GM23338 (cell line): ENCODE measurements around the gene DNMT1. TPM values are rescaled to one million over a fixed set of nuclear protein-coding genes. Genes with fewer than 3 reads are reported as not detected.

Experiments used
- ATAC-seq: fragments of 200-7000 bp; cut with Tn5 transposase; 3 replicates; pipeline ENCODE4 v1.9.1; 2020
- DNase-seq: peaks from one replicate; pipeline ENCODE4 v3.0.0-alpha.2; 2015; ENCODE audit warnings: low spot score
- H2AFZ ChIP-seq: fragments of 200-600 bp; sonication (generic); 2 replicates; pipeline ENCODE4 v1.8.0; 2016; ENCODE audit warnings: antibody characterized with exemption, mild to moderate bottlenecking, moderate library complexity
- H3F3A ChIP-seq: fragments of 200-600 bp; sonication (generic); replicated peaks from 2 replicates; pipeline ENCODE4 v1.8.0; 2017; ENCODE audit warnings: antibody characterized with exemption, mixed run types, low read depth
- H3K27ac ChIP-seq: fragments of 200-600 bp; sonication (generic); 2 replicates; pipeline ENCODE4 v1.6.1; 2016; ENCODE audit warnings: low read depth
- H3K27me3 ChIP-seq: fragments of 200-600 bp; sonication (generic); 2 replicates; pipeline ENCODE4 v1.8.0; 2016; ENCODE audit warnings: mild to moderate bottlenecking, mixed run types, moderate library complexity; ENCODE audit not compliant: insufficient read depth
- H3K36me3 ChIP-seq: fragments of 200-600 bp; sonication (generic); 2 replicates; pipeline ENCODE4 v1.8.0; 2016; ENCODE audit warnings: mild to moderate bottlenecking; ENCODE audit not compliant: insufficient read depth
- H3K4me1 ChIP-seq: fragments of 200-600 bp; sonication (generic); 2 replicates; pipeline ENCODE4 v1.8.0; 2016; ENCODE audit warnings: mild to moderate bottlenecking, moderate library complexity; ENCODE audit not compliant: insufficient read depth
- H3K4me2 ChIP-seq: fragments of 200-600 bp; sonication (generic); 2 replicates; pipeline ENCODE4 v1.7.1; 2017; ENCODE audit warnings: mixed run types
- H3K4me3 ChIP-seq: fragments of 200-600 bp; sonication (generic); 2 replicates; pipeline ENCODE4 v1.6.1; 2016; ENCODE audit warnings: mixed run types
- H3K79me2 ChIP-seq: fragments of 200-600 bp; sonication (generic); replicated peaks from 2 replicates; pipeline ENCODE4 v1.8.0; 2017; ENCODE audit warnings: mild to moderate bottlenecking; ENCODE audit not compliant: insufficient read depth
- H3K9me2 ChIP-seq: fragments of 200-600 bp; sonication (generic); 2 replicates; pipeline ENCODE4 v1.8.0; 2017; ENCODE audit not compliant: insufficient read depth
- H4K20me1 ChIP-seq: fragments of 200-600 bp; sonication (generic); replicated peaks from 2 replicates; pipeline ENCODE4 v1.8.0; 2017; ENCODE audit warnings: mild to moderate bottlenecking; ENCODE audit not compliant: insufficient read depth
- H3K27ac Mint-ChIP-seq: 2 replicates; pipeline ENCODE4 v1.8.0; 2020; ENCODE audit warnings: inconsistent platforms, mild to moderate bottlenecking, moderate library complexity, mixed read lengths
- H3K27me3 Mint-ChIP-seq: 3 replicates; pipeline ENCODE4 v1.8.0; 2022; ENCODE audit warnings: low read depth, mild to moderate bottlenecking, moderate library complexity, mixed read lengths, inconsistent platforms; ENCODE audit not compliant: insufficient read depth, poor library complexity
- H3K36me3 Mint-ChIP-seq: 3 replicates; pipeline ENCODE4 v1.8.0; 2021; ENCODE audit warnings: low read depth, mild to moderate bottlenecking, inconsistent platforms, moderate library complexity, mixed read lengths
- H3K4me1 Mint-ChIP-seq: 3 replicates; pipeline ENCODE4 v1.8.0; 2020; ENCODE audit warnings: mild to moderate bottlenecking, inconsistent platforms, mixed read lengths
- H3K4me3 Mint-ChIP-seq: 3 replicates; pipeline ENCODE4 v1.8.0; 2021; ENCODE audit warnings: moderate library complexity, mild to moderate bottlenecking, inconsistent platforms, mixed read lengths
- H3K9me3 Mint-ChIP-seq: 3 replicates; pipeline ENCODE4 v1.8.0; 2020; ENCODE audit warnings: moderate library complexity, mild to moderate bottlenecking, inconsistent platforms, mixed read lengths
- CREB1 ChIP-seq: fragments of 250-450 bp; sonication (Bioruptor Pico); IDR thresholded peaks from 2 replicates; pipeline ENCODE4 v1.5.0; 2020; ENCODE audit warnings: low read depth, mild to moderate bottlenecking, moderate library complexity
- CTCF ChIP-seq, 2 experiments: fragments of 200-600 bp in 1 of 2; sonication (generic) in 1 of 2; conservative IDR thresholded peaks; 2 replicates each; pipeline versions ENCODE4 v1.5.1 to v1.6.1; 2016 to 2017; ENCODE audit warnings: antibody characterized with exemption in 2 of 2, low read depth in 2 of 2, mild to moderate bottlenecking in 2 of 2, moderate library complexity in 1 of 2
- ETS1 ChIP-seq: IDR thresholded peaks from 2 replicates; pipeline ENCODE4 v1.6.1; 2016; ENCODE audit warnings: antibody characterized with exemption
- EZH2 ChIP-seq: fragments of 200-600 bp; sonication (generic); IDR thresholded peaks from one replicate; pipeline ENCODE4 v1.8.0; 2017; ENCODE audit warnings: antibody characterized with exemption, mild to moderate bottlenecking, low read depth; ENCODE audit not compliant: unreplicated experiment
- NANOG ChIP-seq: IDR thresholded peaks from 2 replicates; pipeline ENCODE4 v1.6.1; 2016; ENCODE audit warnings: antibody characterized with exemption, borderline replicate concordance
- STAT1 ChIP-seq: IDR thresholded peaks from one replicate; pipeline ENCODE4 v1.6.1; 2016; ENCODE audit warnings: antibody characterized with exemption; ENCODE audit not compliant: unreplicated experiment
- ZNF114 ChIP-seq: fragments of 250-450 bp; sonication (Bioruptor Pico); IDR thresholded peaks from 2 replicates; pipeline ENCODE4 v1.5.0; 2020; ENCODE audit warnings: mild to moderate bottlenecking, moderate library complexity
- ZNF331 ChIP-seq: fragments of 250-450 bp; sonication (Bioruptor Pico); IDR thresholded peaks from 2 replicates; pipeline ENCODE4 v1.5.0; 2020; ENCODE audit warnings: low read depth, mild to moderate bottlenecking, moderate library complexity
- ZNF462 ChIP-seq: fragments of 250-450 bp; sonication (Bioruptor Pico); IDR thresholded peaks from 2 replicates; pipeline ENCODE4 v1.5.0; 2020; ENCODE audit warnings: mild to moderate bottlenecking, moderate library complexity
- polyA plus RNA-seq: library from polyadenylated mRNA; unstranded; fragments of >200 nt; fragmentation: Nextera tagmentation; extraction: Ambion mirVana; gene quantifications from 2 replicates; pipeline ENCODE4 v1.2.1, GENCODE V29; 2016
- total RNA-seq: library from RNA; depleted of rRNA; stranded (reverse); fragments of >200 nt; shearing (Covaris generic); gene quantifications from 2 replicates; pipeline ENCODE4 v1.2.3, GENCODE V29; 2014

Gene DNMT1
- total and polyA plus RNA-seq, 2 experiments from 2014 or later, result 238 to 589 TPM

- ATAC-seq (no peak), DNase-seq (no peak)
- H3K27ac ChIP-seq, result no peak overlapping the region
- H3K4me1 ChIP-seq, result no peaks in the 10 kb centered on the region
- H3K9me2 ChIP-seq, result no peaks in the 10 kb centered on the region
- H3K36me3 ChIP-seq, result peaks cover 69% of the 10 kb centered on the region
- no peak for TF ChIP-seq ZNF114 (CRISPR knock-in tag)
- no peak for TF ChIP-seq EZH2
- no peak for TF ChIP-seq CREB1 (CRISPR knock-in tag)
- TF ChIP-seq CTCF (conservative IDR thresholded peaks at IDR 0.05; ENCODE audit: low read depth in 2 of 2), result no peak
- no peak for TF ChIP-seq ZNF331 (CRISPR knock-in tag)
- TF ChIP-seq NANOG, result no peak
- no peak for TF ChIP-seq ETS1
- TF ChIP-seq ZNF462 (CRISPR knock-in tag), result no peak
- TF ChIP-seq STAT1, result no peak
- no peaks in the 10 kb centered on the region; the same call in 2 of the 3 replicates for H3K9me3 Mint-ChIP-seq
- H3F3A ChIP-seq, result peaks cover 3% of the 10 kb centered on the region; the same call in 1 of the 2 replicates
- no peaks in the 10 kb centered on the region for H3K79me2 ChIP-seq
- H3K4me2 ChIP-seq, result no peak overlapping the region
- H4K20me1 ChIP-seq, result peaks cover 20% of the 10 kb centered on the region
- H3K36me3 Mint-ChIP-seq, result peaks cover 97% of the 10 kb centered on the region
- no peak overlapping the region for H3K4me3 ChIP-seq
- H3K27me3 ChIP-seq, result no peaks in the 10 kb centered on the region
- no peaks in the 10 kb centered on the region for H3K4me1 Mint-ChIP-seq
- no peak overlapping the region for H3K4me3 Mint-ChIP-seq
- peaks cover 4% of the 10 kb centered on the region for H3K27me3 Mint-ChIP-seq
- no peak overlapping the region for H2AFZ ChIP-seq
- H3K27ac Mint-ChIP-seq, result no peak overlapping the region
These were observed 52.8 kb downstream of the DNMT1 start for GRCh38 chr19:10141973-10142372.
